ENCODE measurements around the gene GREM2.

The GREM2 gene

DNA sequence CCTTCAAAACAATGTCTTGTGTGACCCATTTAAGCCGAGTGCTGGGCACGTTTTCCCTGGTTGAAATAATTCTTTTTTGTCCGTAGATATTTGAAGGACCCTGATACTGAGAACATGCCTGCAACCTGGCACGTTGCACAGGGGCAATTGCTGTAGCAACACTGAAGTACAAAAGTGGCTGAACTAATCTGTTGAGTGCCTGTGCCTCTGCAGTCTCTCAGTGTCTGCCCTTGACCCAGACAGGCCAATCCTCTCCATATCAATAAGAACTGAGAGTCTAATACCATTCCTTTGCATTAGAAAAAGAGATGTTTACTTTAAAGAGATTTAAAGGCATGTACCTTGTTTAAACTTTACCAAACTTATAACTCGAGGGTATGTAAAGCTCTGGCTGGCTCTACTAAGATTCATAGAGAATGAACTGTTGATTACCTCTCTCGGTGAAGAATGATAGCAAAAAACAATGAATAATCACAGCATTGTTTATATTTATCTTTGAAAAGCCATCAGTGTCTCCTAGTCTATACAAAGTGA, 2.4 kb downstream of the GREM2 start:
- DNase-seq, result no peak

DNA sequence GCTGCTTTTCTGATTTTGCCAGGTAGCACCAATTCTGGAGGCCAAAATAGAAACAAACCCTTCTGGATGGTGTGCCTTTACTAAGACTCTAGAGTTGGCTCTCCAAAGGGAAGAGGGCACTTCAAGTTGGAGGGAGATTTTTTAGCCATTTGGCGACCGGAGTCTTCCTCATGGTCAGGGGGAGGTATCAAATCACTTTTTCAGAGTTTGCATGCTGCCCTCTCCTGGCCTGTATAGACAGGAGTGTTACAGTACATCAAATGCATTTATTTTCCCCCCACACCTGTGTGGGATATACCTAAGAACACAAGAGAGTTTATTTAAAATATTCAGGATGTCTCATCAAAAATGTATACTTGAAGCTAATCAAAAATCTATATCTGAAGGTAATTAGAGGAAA, 3.2 kb downstream of the GREM2 start:
- DNase-seq, result no peak

DNA sequence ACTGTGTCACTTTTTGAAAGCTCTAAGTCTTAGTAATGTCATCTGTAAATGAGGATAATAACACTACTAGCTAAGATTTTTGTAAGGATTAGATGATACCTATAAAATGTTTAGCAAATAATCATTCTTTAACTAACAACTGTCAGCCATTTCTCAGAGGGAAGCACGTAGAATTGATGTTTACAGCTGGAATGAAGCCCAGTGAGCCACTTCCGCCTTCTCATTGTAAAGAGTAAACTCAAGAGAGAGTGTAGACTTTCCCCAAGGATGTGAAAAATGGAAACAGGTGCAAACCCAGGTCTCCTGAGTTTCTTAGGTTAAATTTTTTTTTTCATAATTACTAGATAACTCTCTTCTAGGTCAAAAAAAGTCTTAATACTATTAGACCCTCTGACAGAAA, 4.9 kb downstream of the GREM2 start:
- no peak for DNase-seq

DNA sequence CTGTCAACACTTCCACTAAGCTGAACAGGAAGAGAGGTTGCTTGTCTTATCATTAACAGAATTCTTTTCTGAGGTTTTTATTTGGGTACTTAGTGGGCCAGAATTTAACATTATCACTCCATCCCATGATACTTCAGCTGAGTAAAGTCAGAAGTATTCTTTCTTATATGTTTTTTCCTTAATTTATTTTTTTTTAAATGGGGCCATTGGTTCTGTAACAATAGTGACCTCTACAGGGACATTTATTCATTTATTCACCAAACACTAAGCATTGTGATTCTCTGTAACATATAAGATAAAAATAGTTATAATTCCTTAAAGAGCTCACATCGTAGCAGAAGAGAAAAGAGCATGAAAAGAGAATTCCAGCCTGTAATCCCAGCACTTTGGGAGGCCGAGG, 9.8 kb downstream of the GREM2 start:
- no peak for DNase-seq

DNA sequence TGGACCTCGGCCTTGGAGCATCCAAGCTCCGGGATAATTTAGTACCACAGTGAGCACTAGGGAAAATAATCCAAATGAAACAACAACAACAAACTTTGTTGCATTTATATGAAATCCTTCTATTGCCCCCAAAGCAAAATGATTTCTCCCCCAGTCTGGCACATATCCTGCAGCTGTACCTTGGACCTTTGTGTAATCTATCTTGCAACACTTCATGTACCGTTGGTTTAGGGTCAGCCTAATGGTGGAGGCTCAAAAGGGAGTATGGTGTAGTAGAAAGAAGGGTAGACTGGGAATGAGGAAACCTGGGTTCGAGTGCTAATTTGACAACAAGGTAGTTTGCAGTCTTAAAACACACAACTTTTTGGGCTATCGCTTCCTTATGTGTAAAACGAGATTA, 12.1 kb downstream of the GREM2 start:
- DNase-seq, result no peak

DNA sequence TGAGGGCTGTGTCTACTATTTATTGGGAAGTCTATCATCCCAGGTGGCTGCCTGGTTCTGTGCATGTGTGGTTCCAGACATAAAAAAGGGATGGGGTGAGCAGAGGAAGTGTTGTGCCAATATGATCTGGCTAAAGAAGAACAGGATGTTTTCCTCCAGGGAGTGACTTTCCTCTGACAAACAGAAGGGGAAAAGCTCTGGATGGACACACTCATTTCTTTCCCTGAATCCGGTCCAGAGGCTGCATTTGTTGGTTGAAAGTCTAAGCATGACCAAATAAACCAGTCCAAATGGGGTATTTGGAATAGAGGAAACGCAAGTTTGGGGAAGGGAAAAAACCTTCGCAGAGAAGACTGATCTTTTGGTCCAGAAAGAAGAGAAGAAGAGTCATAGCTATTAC, 12.7 kb downstream of the GREM2 start:
- no peak for DNase-seq

DNA sequence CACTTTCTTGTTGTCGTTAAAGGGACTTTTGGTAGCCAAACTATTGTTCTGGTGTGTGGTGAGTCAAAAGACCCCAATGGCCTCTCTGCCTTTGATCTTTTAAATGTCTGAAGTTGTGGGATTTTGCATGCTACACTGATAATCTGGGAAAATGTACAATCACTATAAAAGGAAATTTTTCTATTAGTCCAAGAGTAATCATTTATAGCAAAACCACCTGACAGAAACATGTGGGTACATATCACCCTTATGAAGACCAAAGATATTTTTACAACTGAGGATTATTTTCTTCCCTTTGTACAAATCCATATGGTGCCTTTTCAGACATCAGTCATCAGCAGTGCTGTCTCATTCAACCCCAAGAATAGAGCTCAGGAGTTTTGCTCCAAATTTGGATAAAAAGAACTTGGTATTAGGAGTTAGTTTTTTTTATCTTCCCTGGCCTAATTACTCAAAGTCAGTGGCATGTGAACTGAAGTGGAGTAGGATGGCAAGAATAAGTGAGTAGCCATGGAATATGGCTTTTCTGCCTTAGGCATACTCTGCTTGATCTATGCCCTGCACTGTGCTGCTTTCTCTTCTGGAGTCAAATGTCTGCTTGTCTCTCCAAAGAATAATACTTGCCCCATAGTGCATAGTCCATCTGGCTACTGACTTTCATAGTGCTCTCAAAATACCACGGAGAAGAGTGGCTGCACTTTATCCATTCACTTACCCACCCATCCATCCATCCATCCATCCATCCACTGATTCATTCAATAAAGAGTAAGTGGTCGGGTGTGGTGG, 13.5 kb downstream of the GREM2 start:
- DNase-seq, result no peak

DNA sequence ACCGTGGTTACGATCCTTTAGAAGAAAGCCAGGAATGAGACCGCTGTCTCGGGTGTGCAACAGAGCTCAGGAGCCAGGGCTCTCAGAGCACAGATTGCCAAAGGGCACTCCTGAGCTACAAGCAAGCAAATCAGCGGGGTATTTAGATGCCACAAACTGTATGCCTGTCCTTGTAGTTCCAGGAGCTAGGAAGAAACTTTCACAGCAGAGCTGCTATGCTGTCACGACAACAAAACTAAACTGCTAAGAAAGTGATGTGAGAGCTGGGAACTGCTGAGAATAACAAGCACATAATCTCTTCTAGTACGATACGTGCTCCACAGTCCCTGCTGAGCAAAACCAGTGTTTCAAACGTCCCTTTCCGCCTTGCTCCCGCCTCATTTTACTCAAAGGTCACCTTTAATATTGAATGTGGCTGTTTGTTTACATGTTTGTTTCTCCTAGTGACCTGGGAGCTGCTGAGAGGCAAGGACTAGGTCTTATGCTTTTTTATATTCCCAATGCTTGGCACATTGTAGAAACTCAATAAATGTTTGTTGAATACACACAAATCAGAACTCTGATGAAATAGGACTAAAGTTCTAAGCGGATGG, 14.7 kb downstream of the GREM2 start:
- no peak for DNase-seq

DNA sequence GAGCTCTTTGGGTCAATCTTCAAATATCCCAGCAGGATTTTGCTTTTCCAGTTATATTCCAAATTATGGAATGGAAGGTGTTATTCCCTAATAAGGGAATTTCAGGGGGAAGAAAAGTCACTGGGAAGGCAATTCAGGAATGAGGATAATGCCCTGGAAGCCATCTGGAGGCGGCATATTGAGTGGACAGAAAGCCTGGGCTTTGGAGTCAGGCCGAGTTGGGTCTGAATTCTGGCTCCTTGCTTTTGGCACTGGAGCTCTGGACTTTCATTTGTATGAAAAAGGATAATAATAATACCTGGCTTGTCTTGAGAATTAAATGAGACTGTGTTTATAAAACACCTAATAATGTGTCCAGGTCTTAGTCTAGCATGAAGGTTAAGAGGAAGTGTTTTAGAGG, 16.5 kb downstream of the GREM2 start:
- DNase-seq, result no peak

DNA sequence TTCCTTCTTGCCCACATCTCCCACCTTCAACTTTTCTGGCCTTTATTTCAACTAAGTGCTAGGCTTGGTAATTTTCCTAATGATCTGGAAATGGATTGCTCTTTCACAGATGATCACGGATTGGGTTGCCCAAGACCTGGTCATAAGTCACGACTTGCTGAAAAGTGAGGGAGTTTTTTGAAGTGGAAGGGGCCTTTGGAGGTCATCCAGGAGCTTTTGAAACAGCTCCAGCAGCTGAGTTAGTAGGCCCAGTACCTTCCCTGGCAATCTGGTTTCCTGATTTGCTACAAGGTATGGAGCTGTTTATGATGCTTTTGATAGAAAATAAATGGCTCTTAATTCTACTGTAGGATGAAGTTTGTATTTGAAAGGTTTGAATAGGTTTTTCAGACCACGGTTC, 20.4 kb downstream of the GREM2 start:
- DNase-seq, result no peak

DNA sequence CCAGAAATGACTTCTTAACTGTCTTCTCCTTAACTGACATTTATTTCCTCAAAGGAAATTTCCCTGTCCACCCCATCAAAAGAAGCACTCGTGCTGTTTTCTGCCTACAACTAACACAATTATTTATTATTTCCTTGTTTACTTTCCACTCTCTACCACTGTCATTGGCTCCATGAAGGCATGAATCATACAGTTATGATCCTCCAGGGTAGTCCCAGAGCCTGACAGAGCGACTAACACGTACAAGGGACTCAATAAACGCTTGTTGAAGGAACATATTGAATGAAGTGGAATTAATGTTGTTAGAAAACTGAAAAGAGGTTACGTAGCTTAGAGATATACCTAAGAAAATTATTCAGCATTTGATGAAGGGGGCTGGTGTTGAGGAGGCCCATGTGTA, 20.9 kb downstream of the GREM2 start:
- DNase-seq, result no peak

DNA sequence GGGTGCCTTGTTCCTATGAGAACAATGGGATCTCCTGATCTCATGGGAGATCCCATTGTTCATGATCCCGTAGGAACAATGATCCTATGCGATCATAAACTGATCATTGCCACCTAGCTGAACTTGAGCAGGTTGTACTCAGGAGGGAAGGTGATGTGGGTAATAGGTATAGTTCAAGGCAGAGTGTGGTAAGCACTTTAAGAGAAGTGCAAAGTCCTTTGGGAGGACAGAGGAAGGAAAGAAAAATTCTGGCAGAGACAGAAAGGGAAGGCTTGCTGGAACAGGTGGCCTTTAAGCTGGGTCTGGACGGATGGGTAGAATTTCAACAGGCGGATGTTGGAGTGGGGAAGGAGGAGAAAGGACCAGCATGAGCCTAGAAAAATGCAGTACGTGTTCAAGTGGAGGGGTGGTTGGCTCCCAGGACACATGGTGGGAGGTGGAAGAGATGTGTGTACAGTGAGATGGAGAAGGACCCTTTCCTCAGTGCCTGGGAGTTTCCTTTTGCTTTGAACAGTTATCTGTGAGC, 22.3 kb downstream of the GREM2 start:
- DNase-seq, result no peak

DNA sequence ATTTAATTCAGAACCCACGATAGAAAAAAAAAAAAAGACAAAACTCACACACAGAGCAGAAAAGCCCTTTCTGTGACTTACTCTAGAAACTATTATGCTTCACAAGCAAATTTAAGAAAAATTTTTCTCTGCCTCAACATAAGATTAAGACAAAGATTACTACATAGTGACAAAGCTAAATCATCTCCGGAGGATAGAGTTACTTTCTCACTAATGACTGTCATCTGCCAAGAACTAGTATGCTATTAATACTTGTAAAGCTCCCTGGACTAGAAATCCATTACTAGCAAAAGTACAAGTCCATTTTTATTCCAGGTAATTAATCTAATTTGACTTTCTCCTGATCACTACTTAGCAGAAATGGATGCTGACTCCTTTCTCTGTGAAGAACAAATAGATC, 25.9 kb downstream of the GREM2 start:
- DNase-seq, result no peak

DNA sequence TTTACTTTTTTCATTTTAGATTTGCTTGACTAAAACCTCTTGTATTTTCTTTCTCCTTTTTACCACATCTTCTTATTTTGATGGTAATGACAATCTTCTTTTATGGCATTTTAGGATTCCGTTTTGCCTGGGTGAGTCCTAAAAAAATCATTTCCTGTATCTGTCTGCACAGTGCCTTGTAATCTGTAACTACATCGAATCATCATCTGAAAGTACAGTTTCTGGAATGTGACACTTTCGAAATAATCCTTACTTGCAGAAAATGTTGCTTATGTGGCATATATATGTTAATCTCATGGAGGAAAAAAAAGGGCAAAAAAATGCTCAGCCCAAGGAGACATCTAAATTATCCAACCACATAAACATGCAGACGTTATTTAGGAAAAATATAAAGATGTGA, 29.0 kb downstream of the GREM2 start:
- no peak for DNase-seq

DNA sequence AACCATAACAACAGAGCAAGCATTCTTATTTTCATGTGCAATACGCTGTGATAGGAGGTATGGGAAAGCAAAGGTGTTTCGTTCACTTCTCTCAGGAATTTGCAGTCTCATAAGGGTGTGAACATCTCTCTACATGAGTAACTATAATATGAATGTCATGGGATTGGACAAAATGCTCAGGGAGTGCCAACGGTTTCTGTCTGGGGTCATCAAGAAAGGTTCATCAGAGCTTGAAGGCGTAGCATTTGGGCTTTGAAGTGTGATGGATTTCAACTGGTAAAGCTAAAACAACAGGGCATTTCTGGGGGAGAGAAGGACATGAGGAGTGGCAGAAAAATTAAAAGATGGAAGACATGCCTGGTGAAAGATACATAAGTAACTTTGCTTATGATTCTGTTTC, 32.4 kb downstream of the GREM2 start:
- DNase-seq, result no peak

DNA sequence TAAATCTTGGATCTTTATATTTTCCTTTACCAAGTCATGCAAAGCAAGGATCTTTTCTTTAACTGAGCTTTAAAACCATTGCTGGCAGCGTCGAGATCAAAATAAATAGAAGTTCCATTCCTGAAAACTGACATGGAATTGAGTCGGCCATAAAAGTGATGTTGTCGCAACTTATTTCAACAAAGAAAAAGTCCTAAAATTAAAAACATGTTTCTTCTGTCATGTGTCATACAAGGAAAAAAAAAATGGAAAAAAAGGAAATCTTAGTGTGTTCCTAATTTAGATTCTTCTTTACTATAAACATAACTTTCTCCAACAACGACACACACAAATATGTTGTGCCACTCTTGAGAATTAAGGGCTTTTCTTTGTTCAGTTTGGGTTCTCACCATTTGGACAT, 34.9 kb downstream of the GREM2 start:
- no peak for DNase-seq

DNA sequence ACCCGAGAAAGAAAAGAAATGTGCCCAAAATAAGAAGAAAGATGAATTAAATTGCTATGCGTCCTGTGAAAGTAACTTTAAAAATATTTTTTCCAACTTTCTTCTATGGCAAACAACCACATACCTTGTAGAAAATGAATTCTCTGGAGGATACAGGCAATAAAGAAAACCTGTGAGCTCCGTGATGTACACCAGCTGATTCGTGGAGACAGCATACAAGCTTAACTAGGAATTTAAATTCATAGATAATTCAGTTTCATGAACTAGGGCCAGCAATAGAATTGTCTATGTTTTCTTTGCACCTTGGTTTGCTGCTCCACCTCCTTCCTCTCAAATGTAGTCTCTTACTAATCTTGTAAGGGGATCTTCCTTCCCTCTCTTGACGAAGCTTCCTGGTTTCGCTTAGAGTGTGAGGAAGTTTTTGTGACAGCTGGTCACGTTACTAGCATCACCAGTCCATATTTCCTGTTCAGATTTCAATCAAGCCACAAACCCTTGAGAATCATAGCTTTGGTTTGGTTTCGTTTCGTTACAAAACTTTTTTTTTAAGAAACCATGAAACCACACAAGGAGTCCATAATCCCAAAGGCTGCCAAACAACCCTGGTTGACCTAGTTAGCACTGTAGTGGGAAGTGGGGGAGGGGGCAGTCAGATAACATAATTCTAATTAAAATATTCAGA, 35.8 kb downstream of the GREM2 start:
- no peak for DNase-seq

DNA sequence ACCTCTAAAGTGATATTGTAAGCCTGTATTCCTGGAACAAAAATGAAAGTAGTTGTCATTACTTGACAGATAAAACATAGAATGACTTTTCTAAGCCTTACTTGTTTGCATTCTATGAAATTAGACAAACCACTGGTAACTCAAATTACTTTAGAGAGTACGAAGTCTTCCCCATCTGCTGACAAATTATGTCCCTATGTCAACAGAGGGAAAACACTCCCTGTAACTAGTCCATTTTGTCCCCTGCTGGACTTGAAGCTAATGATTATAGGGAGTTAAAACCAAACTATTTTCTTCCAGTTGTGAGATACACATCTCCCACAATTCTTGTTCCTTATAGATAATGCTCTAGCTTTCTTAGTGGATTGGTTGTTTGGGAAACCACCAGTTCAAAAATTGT, 39.6 kb downstream of the GREM2 start:
- no peak for DNase-seq

DNA sequence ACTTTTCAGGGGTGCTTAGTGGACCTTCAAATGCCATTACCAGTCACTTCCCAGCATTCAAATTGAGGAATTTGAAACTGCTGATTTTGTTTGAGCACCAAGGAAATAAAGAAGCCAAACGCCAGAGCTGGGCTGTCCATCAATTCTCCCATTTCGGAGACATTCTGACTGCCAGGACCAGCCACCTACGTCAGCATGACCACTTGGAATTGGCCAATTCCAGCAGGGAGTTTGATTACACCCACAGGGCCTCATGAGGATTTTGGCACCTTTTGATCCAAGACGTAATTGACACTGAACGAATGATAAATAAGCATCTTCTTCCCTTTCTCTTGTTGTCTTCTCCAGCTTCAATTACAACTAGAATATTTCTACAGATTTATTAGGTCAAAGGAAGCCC, 40.2 kb downstream of the GREM2 start:
- DNase-seq, result no peak

DNA sequence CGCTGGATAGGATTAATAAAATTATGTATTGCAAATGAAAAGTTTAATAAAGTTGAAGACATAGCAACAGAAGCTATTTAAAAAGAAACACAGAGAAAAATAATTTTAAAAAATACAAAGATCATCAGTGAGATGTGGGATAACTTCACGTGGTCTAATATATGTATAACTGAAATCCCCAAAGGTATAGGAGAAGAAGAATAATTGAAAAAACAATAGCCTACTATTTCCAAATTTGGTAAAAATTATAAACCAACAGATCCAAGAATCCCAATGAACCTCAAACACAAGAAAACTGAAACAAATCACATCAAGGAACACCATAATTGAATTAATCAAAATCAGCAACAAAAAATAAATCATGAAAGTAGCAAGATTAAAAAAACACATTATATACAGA, 44.9 kb downstream of the GREM2 start:
- DNase-seq, result no peak

DNA sequence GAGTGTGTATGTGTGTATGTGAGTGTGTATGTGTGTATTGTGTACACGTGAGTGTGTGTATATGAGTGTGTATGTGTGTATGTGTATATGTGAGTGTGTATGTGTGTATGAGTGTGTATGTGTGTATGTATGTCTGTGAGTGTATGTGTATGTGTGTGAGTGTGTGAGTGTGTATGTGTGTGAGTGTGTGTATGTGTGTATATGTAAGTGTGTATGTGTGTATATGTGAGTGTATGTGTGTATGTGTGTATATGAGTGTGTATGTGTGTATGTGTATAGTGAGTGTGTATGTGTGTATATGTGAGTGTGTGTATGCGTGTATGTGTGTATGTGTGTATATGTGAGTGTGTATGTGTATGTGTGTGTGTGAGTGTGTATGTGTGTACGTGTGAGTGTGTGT, 49.2 kb downstream of the GREM2 start:
- no peak for DNase-seq

DNA sequence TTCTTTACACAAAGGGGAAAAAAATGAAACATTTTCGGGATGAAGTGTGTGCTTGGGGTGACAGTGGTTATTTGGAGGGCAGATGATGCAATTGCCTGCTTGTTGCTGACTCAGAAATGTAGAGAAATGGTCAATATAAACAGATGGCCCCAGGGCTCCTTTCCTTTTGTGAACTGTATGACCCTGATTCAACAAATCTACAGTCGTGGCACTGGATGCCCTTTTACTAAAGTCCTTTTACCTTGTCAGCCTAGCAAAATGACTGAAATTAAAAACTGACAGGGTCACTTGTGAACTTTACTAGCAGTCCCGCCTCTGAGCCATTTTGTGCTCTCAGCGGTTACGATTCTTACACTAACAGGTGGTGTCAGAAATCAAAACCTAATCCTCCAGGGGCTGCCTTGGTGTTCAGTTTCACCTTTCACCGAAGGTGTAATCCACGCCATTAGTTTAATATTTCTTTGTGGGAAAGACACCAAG, 49.8 kb downstream of the GREM2 start:
- DNase-seq, result no peak

DNA sequence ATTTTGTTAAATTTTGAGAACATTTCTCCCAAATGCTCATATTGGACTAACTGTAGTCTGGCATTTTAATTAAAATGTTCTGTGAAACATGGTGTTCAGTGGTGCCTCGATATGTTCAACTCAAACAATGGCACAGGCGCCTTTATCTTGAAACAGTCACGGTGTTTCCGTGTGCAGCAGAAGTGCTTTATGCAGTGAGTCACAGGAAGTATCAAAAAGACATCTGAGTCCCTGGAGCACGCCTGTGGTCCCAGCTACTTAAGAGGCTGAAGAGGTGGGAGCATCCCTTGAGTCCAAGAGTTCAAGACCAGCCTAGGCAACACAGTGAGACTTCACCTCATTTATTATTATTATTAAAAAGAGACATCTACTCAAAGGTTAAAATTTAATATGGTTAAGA, 52.2 kb downstream of the GREM2 start:
- no peak for DNase-seq

DNA sequence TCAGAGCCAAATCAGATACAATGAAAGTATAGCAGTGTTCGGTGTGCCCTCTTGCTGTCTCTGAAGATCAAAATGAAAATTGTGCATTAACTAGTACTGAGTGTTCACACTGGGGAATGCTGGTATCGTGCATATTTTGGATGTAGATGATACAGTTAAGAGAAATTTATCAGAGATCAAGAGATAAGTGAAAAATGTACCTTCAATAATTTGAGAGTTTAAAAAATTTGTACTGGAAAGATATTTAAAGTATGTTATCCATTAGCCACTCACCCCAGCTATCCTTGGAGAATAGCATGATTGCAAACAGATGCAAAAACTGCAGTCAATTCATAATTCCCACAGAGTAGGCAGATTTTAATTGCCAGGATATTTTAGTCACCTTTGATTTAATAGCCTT, 56.4 kb downstream of the GREM2 start:
- no peak for DNase-seq

Data from NCI-H1417 treated with DMSO at 0.1 percent for 48 hours (cell line).